Peyer's patch (tissue), 4 donors: ENCODE measurements around the gene TMEM163. TPM values are rescaled to one million over a fixed set of nuclear protein-coding genes. Genes with fewer than 3 reads are reported as not detected.

Experiments used
- DNase-seq, 3 donors: peaks; one replicate each; pipeline ENCODE4 v3.0.0-alpha.2; 2017 to 2019
- H3K27ac ChIP-seq, 4 donors: fragments of 200-600 bp; sonication (generic); one replicate each; pipeline ENCODE4 v1.5.1; 2016 to 2019
- H3K27me3 ChIP-seq, 2 donors: fragments of 200-600 bp; sonication (generic); one replicate each; pipeline ENCODE4 v1.5.1; 2019
- H3K36me3 ChIP-seq, 3 donors: fragments of 200-600 bp; sonication (generic); one replicate each; pipeline ENCODE4 v1.5.1; 2016 to 2019
- H3K4me1 ChIP-seq, 4 donors: fragments of 200-600 bp; sonication (generic); one replicate each; pipeline ENCODE4 v1.5.1; 2016 to 2019
- H3K4me3 ChIP-seq, 4 donors: fragments of 200-600 bp; sonication (generic); 1 replicate in 3 of 4; 2 replicates in 1 of 4; pipeline ENCODE4 v1.5.1; 2016 to 2019; ENCODE audit warnings: mild to moderate bottlenecking in 1 of 4
- H3K9me3 ChIP-seq, 4 donors: fragments of 200-600 bp; sonication (generic); one replicate each; pipeline ENCODE4 v1.5.1; 2016 to 2019; ENCODE audit warnings: mild to moderate bottlenecking in 1 of 4
- CTCF ChIP-seq, 6 experiments: fragments of 450-650 bp in 4 of 6; fragments of 200-600 bp in 2 of 6; sonication (generic) in 1 of 6; IDR thresholded peaks; one replicate each; pipeline ENCODE4 v1.5.1; 2017 to 2019; ENCODE audit warnings: antibody characterized with exemption in 6 of 6, mild to moderate bottlenecking in 3 of 6, moderate library complexity in 1 of 6
- POLR2A ChIP-seq, 2 donors: fragments of 450-650 bp; IDR thresholded peaks; one replicate each; pipeline ENCODE4 v1.5.1; 2017; ENCODE audit warnings: antibody characterized with exemption in 2 of 2, mild to moderate bottlenecking in 2 of 2, moderate library complexity in 2 of 2
- total RNA-seq, 4 donors: library from RNA; depleted of rRNA; stranded (reverse); fragments of >200 nt; gene quantifications; one replicate each; pipeline ENCODE4 v1.1.0, GENCODE V29; 2016

The TMEM163 gene
- total RNA-seq, 4 donors from 2014 or later = 1.7 TPM; not detected in 3

GRCh38 chr2:134407154-134407890, 311.5 kb downstream of the TMEM163 start:
- no peak overlapping the region for H3K4me3 ChIP-seq
- no peak for TF ChIP-seq POLR2A (IDR thresholded peaks at IDR 0.05)
- no peak for TF ChIP-seq CTCF (IDR thresholded peaks at IDR 0.05)
- no peak for DNase-seq
- no peaks in the 10 kb centered on the region for H3K27me3 ChIP-seq
- H3K36me3 ChIP-seq = peaks cover 0 to 19% (median 0%) of the 10 kb centered on the region in 3 donors
- H3K27ac ChIP-seq = no peak overlapping the region
- H3K4me1 ChIP-seq = peaks cover 0 to 38% (median 8%) of the 10 kb centered on the region in 4 donors
- no peaks in the 10 kb centered on the region for H3K9me3 ChIP-seq

GRCh38 chr2:134406736-134407135, 312.1 kb downstream of the TMEM163 start:
- Histone ChIP-seq H3K9me3 (no peaks in the 10 kb centered on the region), H3K27me3 (no peaks in the 10 kb centered on the region), H3K4me1 (peaks cover 0 to 32% (median 6%) of the 10 kb centered on the region in 4 donors), H3K36me3 (peaks cover 0 to 20% (median 0%) of the 10 kb centered on the region in 3 donors), H3K27ac (no peak overlapping the region), H3K4me3 (no peak overlapping the region)
- no peak for TF ChIP-seq POLR2A (IDR thresholded peaks at IDR 0.05)
- no peak for TF ChIP-seq CTCF (IDR thresholded peaks at IDR 0.05)
- no peak for DNase-seq

GRCh38 chr2:134406311-134406710, 312.5 kb downstream of the TMEM163 start:
- no peak overlapping the region for H3K27ac ChIP-seq

More at GRCh38 chr2:134406311-134406710, 312.5 kb downstream of the TMEM163 start:
- TF ChIP-seq CTCF (IDR thresholded peaks at IDR 0.05) = no peak
- TF ChIP-seq POLR2A (IDR thresholded peaks at IDR 0.05) = no peak
- Histone ChIP-seq H3K27me3 (no peaks in the 10 kb centered on the region), H3K9me3 (no peaks in the 10 kb centered on the region), H3K36me3 (peaks cover 0 to 20% (median 0%) of the 10 kb centered on the region in 3 donors), H3K4me1 (peaks cover 0 to 28% (median 2%) of the 10 kb centered on the region in 4 donors), H3K4me3 (no peak overlapping the region)
- no peak for DNase-seq

Other genes starting within 250 kb of the TMEM163 start
- 1 to 10 TPM in 1 of 4 donors, not detected in 3; 1.2 TPM for gene ACMSD, start 119.6 kb upstream of the TMEM163 start, total RNA-seq
- 10 to 100 TPM; 26.2 to 61.9 (median 48.0) TPM for gene CCNT2, start 199.8 kb upstream of the TMEM163 start, total RNA-seq